HG03354 (cell line): ENCODE results near the gene KCNN1.
"Not testable (repeated sequence)": the region's sequence is repeated elsewhere in the genome, so short reads cannot be mapped to it uniquely, and the experiment has no call there.

Source experiments
- ATAC-seq: cut with Tn5 transposase; IDR thresholded peaks from one replicate; pipeline ENCODE4 v1.9.1; 2021; ENCODE audit warnings: mild to moderate bottlenecking; ENCODE audit not compliant: unreplicated experiment, poor library complexity, severe bottlenecking

KCNN1 gene

DNA sequence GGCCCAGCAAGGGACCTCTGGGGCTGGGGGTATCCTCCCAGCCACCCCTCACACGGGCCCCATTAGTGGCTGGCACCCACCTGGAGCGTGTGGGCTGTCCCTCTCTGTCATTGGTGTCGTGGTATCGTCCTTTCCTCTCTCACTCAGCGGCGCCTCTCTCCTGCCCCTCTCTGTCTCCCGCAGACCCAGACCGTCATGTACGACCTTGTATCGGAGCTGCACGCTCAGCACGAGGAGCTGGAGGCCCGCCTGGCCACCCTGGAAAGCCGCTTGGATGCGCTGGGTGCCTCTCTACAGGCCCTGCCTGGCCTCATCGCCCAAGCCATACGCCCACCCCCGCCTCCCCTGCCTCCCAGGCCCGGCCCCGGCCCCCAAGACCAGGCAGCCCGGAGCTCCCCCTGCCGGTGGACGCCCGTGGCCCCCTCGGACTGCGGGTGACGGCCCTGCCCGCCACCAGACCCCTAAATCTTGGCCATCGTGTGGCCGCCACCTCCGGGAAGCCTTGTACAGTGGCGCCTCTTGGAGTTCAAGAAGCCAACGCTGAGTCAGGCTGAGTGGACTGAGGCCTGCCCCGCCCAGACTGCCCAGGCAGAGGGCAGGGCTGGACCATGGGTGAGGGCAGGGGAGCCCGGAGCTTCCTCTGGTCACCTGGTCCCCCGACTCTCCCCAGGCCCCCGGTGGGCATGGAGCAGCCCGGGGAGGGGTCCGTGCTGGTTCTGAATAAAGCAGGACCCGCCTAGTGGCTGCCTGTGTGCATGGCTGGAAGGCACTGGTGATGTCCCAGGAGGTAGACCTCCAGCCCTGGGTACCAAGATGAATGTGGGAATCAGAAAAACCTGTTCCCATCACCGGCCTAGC lies 31.3 kb downstream of the KCNN1 start:
- ATAC-seq: no peak

DNA sequence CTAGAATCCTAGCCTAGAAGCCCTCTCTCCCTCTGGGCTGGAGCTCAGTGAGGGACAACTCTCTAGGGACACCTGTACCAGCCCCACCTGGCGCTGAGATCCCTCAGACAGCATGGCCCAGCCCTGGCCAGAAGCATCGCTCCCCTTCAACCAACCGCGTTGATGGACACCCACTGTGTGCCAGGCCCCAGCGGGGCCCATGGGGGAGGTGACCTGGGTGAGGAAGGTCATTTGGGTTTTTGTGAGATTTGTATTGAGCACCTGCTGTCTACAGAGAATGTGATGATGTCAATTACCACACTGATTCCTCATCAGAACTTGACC lies 31.9 kb downstream of the KCNN1 start:
- ATAC-seq: no peak

DNA sequence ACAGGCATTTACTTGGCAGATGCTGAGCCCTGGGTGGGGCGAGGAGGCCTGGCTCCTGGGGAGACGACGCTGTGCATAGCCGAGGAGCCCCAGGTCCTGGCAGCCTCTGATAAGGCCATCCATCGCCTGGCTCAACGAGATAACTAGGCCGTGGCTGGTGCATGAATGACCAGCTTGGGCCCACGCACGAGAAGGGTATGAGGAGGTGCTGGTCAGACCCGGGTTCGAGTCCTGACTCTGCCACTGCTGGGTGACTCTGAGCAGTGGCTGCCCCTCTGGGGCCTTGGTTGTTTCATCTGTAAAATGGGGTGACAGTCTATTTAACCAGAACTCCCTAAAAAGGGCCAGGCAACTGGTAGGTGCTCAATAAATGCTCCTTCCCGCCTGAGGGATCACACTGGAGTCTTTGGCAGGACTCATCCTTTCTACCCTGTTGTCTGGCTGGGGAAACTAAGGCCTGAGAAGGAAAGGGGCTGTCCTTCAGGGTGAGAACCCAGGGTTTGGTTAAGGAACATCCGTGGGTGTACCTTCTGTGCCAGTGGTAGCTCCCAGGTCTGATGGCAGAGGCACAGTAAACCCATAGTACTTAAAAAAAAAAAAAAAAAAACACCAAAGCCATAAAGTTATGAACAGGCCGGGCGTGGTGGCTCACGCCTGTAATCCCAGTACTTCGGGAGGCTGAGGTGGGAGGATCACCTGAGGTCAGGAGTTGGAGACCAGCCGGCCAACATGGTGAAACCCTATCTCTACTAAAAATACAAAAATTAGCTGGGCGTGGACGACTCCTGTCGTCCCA lies 33.0 kb downstream of the KCNN1 start:
- ATAC-seq: no peak

DNA sequence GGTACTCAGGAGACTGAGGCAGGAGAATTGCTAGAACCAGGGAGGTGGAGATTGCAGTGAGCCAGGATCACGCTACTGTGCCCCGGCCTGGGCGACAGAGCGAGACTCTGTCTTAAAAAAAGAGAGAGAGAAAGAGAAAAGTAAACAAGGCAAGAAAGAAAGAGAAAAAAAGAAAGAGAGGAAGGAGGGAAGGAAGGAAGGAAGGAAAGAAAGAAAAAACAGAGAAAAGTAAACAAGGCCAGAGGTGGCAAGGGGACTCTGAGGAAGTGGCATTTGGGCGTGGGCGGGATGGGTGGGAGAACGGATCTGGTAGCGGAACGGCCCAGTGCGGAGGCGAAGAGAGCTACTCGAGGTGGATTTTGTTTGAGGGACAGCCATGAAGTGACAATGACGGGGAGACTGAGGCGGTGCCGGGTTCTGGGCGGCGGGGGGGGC lies 33.6 kb downstream of the KCNN1 start:
- ATAC-seq: no peak

DNA sequence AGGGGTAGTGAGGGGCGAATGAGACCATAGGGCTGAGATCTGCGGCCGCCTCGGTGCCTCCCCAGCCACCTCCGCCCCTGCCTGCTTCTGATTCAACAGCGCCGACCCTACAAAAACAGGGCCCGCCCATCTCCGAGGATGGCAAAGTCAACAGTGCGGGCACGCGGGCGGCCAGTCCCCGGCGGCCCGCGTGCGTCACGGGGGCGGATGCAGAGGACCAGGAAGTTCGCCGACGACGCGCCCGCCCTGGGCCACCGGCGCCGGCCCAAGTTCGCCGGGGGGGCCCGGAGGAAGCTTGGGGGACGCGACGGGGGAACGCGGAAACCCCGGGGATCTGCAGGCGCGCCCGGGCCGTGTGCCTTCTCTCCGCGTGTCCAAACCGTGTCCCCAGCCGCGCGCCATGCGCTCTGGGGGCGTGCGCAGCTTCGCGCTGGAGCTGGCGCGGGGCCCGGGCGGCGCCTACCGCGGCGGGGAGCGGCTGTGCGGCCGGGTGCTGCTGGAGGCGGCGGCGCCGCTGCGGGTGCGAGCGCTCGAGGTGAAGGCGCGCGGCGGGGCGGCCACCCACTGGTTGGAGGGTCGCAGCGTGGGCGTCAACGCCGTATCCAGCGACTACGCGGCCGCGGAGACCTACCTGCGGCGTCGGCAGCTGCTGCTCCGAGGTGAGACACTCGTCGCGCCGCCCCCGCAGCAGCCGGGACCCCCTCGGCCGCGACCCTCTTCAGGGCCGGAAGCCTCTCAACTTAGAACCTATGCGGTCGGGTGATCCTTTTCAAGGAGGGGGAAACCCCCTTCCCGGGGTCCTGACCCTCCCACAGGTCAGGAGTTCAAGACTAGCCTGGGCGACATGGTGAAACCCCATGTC lies 34.2 kb downstream of the KCNN1 start:
- ATAC-seq: peak; percentile 70

DNA sequence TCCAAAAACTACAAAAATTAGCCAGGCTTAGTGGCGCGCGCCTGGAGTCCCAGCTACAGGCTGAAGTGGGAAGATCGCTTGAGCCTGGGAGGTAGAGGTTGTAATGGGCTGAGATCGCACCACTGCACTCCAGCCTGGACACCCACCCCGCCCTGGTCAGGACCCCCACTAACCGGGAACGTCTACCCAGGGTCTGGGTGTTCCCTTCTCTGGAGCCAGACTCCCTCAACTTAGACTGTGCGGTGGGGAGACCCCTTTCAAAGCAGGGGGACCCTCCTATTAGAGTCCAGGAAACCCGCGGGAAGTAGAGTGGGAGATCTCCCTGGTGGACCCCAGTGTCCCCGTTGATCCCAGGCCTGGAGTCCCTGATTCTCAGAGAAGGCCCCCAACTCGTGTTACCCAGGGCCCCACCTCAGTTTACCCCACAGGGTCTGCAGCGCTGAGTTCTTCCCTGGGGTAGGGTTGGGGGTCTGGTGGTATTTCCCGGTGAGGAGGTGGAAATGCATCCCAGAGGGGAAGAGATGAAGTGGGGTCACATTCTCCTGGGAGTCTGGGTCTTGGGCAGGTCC lies 35.0 kb downstream of the KCNN1 start:
- ATAC-seq: peak; percentile 9

DNA sequence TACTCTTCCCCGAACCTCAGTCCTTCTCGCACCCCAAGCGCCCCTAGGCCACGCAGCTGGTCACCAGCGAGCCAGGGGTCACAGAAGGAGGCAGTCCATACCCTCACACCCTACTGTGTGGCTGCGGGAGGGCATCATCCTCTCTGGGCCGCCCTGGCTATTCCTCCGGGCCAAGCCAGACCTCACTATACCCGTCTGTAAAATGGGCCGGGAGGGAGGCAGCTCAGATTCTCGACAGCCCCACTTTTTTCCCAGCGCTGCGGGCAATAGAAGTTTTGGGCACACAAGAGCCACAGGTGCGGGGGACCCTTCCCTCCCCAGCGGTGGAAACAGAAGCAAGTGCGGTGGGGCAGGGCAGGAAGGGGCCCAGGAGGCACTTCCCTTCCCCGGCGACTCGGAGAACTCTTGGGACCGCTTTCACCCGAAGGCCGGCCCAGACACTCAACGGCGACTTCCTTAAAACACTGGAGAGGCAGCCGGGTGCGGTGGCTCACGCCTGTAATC lies 35.5 kb downstream of the KCNN1 start:
- ATAC-seq: no peak

DNA sequence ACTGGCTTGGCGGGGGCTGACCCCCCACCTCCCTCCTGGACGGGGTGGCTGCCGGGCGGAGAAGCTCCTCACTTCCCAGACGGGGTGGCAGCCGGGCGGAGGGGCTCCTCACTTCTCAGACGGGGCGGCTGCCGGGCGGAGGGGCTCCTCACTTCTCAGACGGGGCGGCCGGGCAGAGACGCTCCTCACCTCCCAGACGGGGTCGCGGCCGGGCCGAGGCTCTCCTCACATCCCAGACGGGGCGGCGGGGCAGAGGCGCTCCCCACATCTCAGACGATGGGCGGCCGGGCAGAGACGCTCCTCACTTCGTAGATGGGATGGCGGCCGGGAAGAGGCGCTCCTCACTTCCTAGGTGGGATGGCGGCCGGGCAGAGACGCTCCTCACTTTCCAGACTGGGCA lies 38.8 kb downstream of the KCNN1 start:
- ATAC-seq: not testable (repeated sequence)

DNA sequence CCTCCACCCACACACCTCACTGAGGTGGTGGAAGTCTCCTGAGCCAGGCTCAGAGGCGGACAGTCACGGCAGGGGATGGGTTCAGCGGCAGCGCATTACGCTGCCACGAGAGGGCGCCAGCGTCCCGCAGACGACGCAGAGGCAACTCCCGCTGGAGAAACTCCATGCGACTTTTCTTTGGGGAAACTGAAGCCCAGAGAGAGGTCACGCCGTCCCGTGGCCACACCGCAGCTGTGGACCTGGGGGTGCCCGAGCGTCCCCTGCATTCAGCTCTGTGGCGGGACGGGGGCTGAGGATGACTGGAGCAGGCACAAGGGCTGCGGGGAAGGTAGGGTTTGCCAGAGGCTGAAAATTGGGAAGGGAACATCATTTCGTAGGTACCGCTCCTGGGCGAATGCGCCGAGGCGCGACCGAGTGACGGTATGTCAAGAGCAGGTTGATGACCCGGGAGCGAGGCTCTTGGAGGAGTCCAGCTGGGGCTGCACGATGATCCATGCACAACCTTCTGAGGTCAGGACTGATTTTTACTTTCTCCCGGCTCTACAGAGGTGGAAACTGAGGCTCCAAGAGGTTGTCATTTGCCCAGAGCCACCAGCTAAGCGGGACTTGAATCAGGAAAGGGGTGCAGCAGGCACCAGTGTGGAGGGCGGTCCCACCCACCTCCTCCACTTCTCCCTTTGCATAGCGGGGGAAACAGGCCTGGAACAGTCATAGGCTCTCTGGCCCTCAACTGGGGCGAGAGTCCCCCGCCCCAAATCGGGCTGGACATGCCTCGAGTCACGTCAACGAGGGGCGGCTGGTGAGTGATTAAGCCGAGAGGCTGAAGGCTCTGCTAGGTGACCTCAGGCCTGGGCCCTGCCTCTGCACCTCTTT lies 40.4 kb downstream of the KCNN1 start:
- peak; percentile 57 for ATAC-seq

DNA sequence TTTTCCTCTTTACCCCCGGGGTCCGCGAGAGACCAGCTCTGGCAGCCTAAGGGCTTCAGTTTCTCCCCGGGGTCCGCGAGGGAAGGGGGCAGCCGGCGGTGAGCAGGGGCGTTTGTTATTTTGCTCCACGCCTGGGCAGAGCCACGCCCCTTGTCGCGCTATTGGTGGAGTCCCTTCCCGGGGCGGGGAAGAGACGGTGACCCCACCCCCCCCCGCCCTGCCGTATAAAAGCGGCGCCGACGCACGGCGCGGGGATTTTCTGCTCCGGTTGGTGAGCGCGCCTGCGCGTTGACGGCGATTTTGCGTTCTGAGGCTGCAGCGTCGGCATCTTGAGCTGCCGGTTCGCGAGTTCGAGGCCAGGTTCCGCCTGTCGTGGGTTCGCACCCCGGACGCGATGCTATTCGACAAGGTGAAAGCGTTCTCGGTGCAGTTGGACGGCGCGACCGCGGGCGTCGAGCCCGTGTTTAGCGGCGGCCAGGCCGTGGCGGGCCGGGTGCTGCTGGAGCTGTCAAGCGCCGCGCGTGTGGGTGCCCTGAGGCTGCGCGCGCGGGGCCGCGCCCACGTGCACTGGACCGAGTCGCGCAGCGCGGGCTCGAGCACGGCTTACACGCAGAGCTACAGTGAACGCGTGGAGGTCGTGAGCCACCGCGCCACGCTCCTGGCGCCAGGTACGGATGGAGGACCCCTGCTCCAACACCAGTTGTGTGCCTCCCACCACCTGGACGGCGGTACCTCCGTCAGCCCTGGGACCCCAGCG lies 41.2 kb downstream of the KCNN1 start, which contains the start of gene ARRDC2:
Gene ARRDC2 (plus strand): TSS at position 254 of the 757 bp plus-strand sequence. CDS start 141 bp downstream, at position 395.
- peak; percentile 54 for ATAC-seq

DNA sequence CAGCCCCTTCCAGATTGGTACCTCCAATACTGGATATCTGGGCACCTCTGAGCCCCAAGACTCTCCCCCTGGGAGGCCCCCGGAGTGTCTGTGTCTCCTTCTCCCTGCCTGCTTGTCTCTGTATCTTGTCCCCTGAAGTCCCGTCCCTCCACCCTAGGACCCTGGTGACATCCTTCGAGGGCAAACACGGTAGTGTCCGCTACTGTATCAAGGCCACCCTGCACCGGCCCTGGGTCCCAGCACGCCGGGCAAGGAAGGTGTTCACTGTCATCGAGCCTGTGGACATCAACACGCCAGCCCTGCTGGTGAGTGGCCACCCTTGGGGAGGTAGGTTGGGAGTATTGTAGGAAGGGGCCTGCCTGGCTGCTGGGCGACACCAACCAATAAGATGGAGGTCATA lies 41.9 kb downstream of the KCNN1 start:
- ATAC-seq: no peak

DNA sequence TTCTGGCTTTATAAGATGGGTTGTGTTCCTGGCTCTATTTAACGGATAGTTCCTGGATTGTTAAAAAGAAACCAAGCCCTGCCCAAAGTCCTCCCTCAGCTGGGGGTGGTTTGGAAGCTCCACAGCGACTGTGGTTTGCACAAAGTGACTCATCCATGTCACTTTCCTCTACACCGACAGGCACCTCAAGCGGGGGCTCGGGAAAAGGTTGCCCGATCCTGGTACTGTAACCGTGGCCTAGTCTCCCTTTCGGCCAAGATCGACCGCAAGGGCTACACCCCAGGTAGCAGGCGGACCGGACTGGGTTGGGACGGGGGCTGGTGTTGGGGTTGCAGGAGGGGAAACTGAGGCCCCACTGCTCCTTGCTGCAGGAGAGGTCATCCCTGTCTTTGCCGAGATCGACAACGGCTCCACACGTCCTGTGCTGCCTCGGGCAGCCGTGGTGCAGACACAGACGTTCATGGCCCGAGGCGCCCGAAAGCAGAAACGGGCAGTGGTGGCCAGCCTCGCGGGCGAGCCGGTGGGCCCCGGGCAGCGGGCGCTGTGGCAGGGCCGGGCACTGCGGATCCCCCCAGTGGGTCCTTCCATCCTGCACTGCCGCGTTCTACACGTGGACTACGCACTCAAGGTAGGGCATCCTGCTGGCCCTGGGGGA lies 42.6 kb downstream of the KCNN1 start:
- no peak for ATAC-seq

DNA sequence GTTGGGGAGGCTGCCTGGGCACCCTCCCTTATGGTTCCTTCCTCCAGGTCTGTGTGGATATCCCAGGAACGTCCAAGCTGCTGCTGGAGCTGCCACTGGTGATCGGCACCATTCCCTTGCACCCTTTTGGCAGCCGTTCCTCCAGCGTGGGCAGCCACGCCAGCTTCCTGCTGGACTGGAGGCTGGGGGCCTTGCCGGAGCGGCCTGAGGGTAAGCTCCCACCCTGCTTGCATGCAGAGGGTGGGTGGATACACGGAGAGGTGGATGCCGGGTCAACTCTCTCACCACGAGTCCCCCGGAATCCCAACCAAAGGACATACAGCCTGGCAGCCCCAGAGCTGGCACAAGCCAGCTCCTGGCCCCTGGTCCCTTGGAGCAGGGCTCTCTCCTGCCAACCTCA lies 43.2 kb downstream of the KCNN1 start:
- no peak for ATAC-seq

DNA sequence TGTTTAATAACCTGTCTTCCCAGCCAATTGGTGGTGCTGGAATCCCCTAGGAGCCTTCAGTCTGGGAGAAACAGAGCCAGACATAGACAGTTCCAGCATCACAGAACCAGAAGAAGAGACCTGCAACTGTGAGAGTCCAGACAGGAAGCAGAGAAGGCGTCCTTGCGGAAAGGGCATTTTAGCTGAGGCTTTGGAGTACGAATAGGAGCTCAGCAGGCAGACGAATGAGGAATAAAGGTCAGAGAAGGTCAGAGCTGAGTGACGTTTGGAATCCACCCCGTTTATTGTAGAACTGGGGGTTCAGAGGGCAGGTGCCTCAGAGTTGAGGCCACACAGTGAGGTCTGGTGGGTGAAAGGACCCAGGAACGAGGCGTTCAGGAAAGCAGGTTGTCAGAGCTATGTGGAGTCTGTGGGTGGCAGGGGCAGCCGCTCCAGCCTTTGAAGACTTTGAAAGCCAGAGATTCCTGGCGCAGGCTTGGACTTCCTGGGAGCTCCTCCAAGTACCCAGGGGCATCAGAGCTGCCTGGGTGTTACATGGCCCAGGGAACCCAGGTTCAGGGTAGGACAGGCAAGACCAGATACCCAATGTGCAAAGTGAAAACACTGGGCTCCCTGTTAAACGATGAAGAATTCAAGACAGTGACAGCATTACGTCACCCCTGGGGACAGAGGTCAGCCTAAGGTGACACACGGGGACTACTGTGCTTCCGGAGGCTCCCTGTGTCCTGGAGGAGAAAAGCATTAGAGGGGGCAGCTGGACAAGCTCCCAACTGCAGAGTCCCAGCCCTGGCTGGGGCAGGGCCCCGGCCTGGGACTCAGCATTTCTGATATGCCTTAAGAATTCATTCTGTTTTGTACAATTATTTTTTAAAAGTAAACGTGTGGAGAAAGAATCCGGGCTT lies 46.6 kb downstream of the KCNN1 start:
- no peak for ATAC-seq

DNA sequence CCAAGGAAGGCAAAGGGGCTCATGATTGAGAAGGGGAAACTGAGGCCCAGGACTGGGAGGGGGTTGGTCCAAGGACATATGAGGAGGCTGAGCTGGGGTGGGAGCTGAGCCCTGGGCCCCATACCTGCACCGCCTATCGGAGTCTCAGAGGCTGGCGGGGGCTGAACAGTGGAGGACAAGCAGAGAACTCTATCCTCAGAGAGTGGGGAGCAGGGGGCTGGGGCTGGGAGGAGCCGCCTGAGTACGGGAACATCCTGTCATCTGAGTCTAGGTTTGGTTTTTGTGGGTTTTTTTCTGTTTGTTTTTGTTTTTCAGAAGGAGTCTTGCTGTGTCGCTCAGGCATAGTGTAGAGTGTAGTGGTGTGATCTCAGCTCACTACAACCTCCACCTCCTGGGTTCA lies 47.3 kb downstream of the KCNN1 start:
- ATAC-seq: no peak

DNA sequence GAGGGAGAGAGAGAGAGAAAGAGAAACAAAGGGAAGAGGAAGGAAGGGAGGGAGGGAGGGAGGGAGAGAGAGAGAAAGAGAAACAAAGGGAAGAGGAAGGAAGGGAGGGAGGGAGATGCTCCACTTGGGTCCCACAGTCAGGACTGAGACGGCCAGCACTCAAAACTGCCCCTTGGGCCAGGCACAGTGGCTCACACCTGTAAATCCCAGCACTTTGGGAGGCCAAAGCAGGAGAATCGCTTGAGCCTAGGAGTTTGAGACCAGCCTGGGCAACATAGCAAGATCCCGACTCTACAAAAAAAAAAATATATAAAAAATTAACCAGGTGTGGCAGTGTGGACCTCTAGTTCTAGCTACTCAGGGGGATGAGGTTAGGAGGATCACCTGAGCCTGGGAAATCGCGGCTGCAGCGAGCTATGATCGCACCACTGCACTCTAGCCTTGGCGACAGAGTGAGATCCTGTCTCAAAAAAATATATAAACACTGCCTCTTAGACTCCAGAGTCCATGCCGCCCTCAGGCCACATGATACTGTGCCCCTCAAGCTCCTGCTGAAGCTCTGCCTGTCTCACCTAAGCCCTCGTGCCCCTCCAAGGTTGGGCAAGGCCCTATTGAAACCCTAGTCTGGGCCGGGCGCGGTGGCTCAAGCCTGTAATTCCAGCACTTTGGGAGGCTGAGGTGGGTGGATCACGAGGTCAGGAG lies 49.5 kb downstream of the KCNN1 start:
- ATAC-seq: no peak
